Liver (tissue), 3 donors: ENCODE data around the gene PARD3B.

ENCODE experiments used
- HNF4G ChIP-seq: IDR thresholded peaks from 2 replicates; pipeline ENCODE4 v1.6.1; 2016; ENCODE audit warnings: antibody characterized with exemption
- RAD21 ChIP-seq, 2 donors: IDR thresholded peaks; 2 replicates each; pipeline ENCODE4 v1.6.1; 2016; ENCODE audit warnings: antibody characterized with exemption in 2 of 2, mild to moderate bottlenecking in 2 of 2
- TAF1 ChIP-seq: conservative IDR thresholded peaks from 2 replicates; pipeline ENCODE4 v1.6.1; 2016; ENCODE audit warnings: antibody characterized with exemption, mild to moderate bottlenecking
- TF ChIP-seq, protein P1 (sequence below): fragments of 150-350 bp; IDR thresholded peaks from 2 replicates; pipeline ENCODE4 v1.5.1; 2017; ENCODE audit warnings: improper control_type of control experiment, low read depth, low read length; ENCODE audit not compliant: missing input control
- TF ChIP-seq, protein P2 (sequence below): IDR thresholded peaks from 2 replicates; pipeline ENCODE4 v1.6.1; 2016; ENCODE audit warnings: antibody characterized with exemption
- TF ChIP-seq, protein P3 (sequence below): IDR thresholded peaks from 2 replicates; pipeline ENCODE4 v1.6.1; 2016; ENCODE audit warnings: antibody characterized with exemption
- donor health status: healthy.
- donor health status: healthy.

DNA sequence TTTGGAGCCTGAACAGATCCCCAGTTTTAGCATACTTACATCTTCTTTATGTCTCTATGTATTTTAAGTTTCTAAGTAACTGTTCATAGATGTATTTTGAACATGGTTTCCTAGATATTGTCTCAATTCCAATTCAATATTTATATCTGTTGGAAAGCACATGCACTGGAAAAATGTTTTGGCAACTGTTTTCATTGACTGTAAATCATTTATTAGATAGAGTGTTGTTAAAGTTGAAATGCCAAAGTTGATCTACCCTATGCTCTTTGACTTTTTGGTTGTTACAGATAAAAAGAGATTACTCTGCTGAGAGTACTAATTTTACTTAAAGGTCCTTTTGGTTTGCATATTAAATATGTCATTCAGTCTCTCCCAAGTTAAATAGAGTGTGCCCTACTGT is 792.0 kb downstream of the PARD3B start:
- TF ChIP-seq, protein P1, sequence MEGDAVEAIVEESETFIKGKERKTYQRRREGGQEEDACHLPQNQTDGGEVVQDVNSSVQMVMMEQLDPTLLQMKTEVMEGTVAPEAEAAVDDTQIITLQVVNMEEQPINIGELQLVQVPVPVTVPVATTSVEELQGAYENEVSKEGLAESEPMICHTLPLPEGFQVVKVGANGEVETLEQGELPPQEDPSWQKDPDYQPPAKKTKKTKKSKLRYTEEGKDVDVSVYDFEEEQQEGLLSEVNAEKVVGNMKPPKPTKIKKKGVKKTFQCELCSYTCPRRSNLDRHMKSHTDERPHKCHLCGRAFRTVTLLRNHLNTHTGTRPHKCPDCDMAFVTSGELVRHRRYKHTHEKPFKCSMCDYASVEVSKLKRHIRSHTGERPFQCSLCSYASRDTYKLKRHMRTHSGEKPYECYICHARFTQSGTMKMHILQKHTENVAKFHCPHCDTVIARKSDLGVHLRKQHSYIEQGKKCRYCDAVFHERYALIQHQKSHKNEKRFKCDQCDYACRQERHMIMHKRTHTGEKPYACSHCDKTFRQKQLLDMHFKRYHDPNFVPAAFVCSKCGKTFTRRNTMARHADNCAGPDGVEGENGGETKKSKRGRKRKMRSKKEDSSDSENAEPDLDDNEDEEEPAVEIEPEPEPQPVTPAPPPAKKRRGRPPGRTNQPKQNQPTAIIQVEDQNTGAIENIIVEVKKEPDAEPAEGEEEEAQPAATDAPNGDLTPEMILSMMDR: no peak
- TF ChIP-seq HNF4G (no peak), RAD21 (IDR thresholded peaks at IDR 0.05) (no peak), TAF1 (no peak)
- TF ChIP-seq, protein P2, sequence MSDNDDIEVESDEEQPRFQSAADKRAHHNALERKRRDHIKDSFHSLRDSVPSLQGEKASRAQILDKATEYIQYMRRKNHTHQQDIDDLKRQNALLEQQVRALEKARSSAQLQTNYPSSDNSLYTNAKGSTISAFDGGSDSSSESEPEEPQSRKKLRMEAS: no peak
- TF ChIP-seq, protein P3, sequence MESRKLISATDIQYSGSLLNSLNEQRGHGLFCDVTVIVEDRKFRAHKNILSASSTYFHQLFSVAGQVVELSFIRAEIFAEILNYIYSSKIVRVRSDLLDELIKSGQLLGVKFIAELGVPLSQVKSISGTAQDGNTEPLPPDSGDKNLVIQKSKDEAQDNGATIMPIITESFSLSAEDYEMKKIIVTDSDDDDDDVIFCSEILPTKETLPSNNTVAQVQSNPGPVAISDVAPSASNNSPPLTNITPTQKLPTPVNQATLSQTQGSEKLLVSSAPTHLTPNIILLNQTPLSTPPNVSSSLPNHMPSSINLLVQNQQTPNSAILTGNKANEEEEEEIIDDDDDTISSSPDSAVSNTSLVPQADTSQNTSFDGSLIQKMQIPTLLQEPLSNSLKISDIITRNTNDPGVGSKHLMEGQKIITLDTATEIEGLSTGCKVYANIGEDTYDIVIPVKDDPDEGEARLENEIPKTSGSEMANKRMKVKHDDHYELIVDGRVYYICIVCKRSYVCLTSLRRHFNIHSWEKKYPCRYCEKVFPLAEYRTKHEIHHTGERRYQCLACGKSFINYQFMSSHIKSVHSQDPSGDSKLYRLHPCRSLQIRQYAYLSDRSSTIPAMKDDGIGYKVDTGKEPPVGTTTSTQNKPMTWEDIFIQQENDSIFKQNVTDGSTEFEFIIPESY: no peak
